ENCODE measurements around the gene ACOX3.

- TF ChIP-seq CTCF (IDR thresholded peaks at IDR 0.05) (no peak), POLR2A (IDR thresholded peaks at IDR 0.05) (no peak)
These were observed 68.9 kb downstream of the ACOX3 start for GRCh38 chr4:8371596-8371995.
